ENCODE data around the gene RNF152. TPM values are rescaled to one million over a fixed set of nuclear protein-coding genes. Genes with fewer than 3 reads are reported as not detected.

Gene RNF152
- total and polyA plus RNA-seq, 2 donors (not counting 3 experiments of a cell fraction or from before 2014, with no cell fraction given), result 20.8 to 27.5 TPM

GRCh38 chr18:61883547-61883946, 9.3 kb downstream of the RNF152 start:
- TF ChIP-seq EZH2 (IDR thresholded peaks at IDR 0.05; ENCODE audit: borderline replicate concordance, low read depth, low read length, severe bottlenecking), result no peak
- no peak for TF ChIP-seq MAX (IDR thresholded peaks at IDR 0.05; ENCODE audit: insufficient read depth, insufficient read length)
- no peak for TF ChIP-seq JUN (IDR thresholded peaks at IDR 0.05; ENCODE audit: borderline replicate concordance, insufficient read depth, insufficient read length, low read depth)
- no peak for TF ChIP-seq CTCF (IDR thresholded peaks at IDR 0.05; ENCODE audit: extremely low read depth in 1 of 2, insufficient read depth in 1 of 2, low read depth in 1 of 2, low read length in 2 of 2)
- TF ChIP-seq GATA2 (IDR thresholded peaks at IDR 0.05; ENCODE audit: insufficient read depth, insufficient read length, low read depth, low read length), result no peak
- no peak for TF ChIP-seq MYC (IDR thresholded peaks at IDR 0.05; ENCODE audit: low read depth, low read length)
- no peak for TF ChIP-seq POLR2A (IDR thresholded peaks at IDR 0.05; ENCODE audit: low read depth, low read length)
- TF ChIP-seq FOS (IDR thresholded peaks at IDR 0.05; ENCODE audit: borderline replicate concordance, insufficient read depth, low read length), result no peak
- TF ChIP-seq POLR2AphosphoS5 (IDR thresholded peaks at IDR 0.05; ENCODE audit: insufficient read depth, low read depth, low read length), result no peak
- CTCF ChIA-PET, result interaction anchor here (1.1 to 2.7 kb wide), 2 partner anchors 10 to 301 kb away, joined by 5 to 14 read pairs; partner anchors contain the start of gene RNF152

More at GRCh38 chr18:61883547-61883946, 9.3 kb downstream of the RNF152 start:
- no peak overlapping the region for H3K27ac ChIP-seq (ENCODE audit: insufficient read depth, low read depth, low read length)
- no peaks in the 10 kb centered on the region for H3K27me3 ChIP-seq (ENCODE audit: control insufficient read depth in 2 of 2, insufficient read depth in 2 of 2, low read length in 2 of 2)
- H3K79me2 ChIP-seq (ENCODE audit: control insufficient read depth, insufficient read depth, low read length), result peaks cover 79% of the 10 kb centered on the region
- H3K4me3 ChIP-seq (replicated peaks in 1 of 3; ENCODE audit: insufficient read depth in 1 of 3, low read depth in 1 of 3, low read length in 3 of 3), result no peak overlapping the region
- H2AFZ ChIP-seq (ENCODE audit: low read depth, low read length), result no peak overlapping the region
- H3K9me3 ChIP-seq (replicated peaks; ENCODE audit: control insufficient read depth, insufficient read depth, low read length), result no peaks in the 10 kb centered on the region
- peaks cover 3% of the 10 kb centered on the region for H3K4me1 ChIP-seq (ENCODE audit: control insufficient read depth, extremely low read depth, insufficient read depth, low read length)
- H3K9me1 ChIP-seq (replicated peaks; ENCODE audit: control insufficient read depth, extremely low read depth, insufficient read depth, low read length), result no peaks in the 10 kb centered on the region
- H3K9ac ChIP-seq (replicated peaks; ENCODE audit: extremely low read depth, insufficient read depth, low read length), result no peak overlapping the region
- FAIRE-seq, result no peak
- H3K4me2 ChIP-seq (ENCODE audit: insufficient read depth, low read length), result no peak overlapping the region
- H4K20me1 ChIP-seq (replicated peaks; ENCODE audit: control insufficient read depth, extremely low read depth, insufficient read depth, low read length), result peaks cover 4% of the 10 kb centered on the region
- dilution Hi-C loops (cut with MboI; ENCODE audit: extremely low pct_ligation_motif_present, low sequenced_read_pairs), result no loop called here
- no TSS peak for BruUV-seq (replicated peaks)
- no peak for DNase-seq (ENCODE audit: low read depth, low spot score)
- intact Hi-C loops (cut with micrococcal nuclease), result no loop called here
- POLR2A ChIA-PET, result no interaction called here
- peaks cover 4 to 8% of the 10 kb centered on the region in 2 experiments for H3K36me3 ChIP-seq (ENCODE audit: control insufficient read depth in 2 of 2, extremely low read depth in 1 of 2, insufficient read depth in 2 of 2, low read length in 2 of 2)
